ENCODE measurements around the gene KRTAP10-7. TPM values are rescaled to one million over a fixed set of nuclear protein-coding genes. Genes with fewer than 3 reads are reported as not detected.

The KRTAP10-7 gene
- total and polyA plus RNA-seq, 9 of the 15 experiments (the other 6 are each of a cell fraction or from before 2014, with no cell fraction given), result not detected

DNA sequence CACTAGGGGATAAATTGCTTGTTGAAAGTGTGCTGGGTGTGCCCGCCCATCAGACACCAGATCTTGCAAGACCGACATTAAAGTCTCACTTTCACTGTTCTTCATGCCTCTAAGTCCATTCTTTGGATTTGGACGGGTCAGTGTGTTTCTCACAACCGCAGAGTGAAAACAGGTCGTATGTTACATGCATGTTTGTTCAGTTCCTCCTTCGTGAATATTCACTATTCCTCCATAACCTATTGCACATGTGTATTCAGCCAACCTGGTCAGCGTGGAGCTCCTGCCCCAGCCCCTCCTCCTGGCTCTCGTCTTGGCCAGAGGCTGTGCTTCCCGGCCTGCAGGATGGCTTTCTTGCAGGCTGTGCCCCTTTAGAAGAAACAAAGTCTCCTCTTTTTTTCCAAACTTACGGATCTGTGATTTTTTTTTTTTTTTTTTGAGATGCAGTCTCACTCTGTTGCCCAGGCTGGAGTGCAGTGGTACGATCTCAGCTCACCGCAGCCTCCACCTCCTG is 5.9 kb upstream of the KRTAP10-7 start (continued):
- no peak for TF ChIP-seq ILK (tag; IDR thresholded peaks at IDR 0.05; ENCODE audit: borderline replicate concordance, low read depth)
- TF ChIP-seq, protein P1, sequence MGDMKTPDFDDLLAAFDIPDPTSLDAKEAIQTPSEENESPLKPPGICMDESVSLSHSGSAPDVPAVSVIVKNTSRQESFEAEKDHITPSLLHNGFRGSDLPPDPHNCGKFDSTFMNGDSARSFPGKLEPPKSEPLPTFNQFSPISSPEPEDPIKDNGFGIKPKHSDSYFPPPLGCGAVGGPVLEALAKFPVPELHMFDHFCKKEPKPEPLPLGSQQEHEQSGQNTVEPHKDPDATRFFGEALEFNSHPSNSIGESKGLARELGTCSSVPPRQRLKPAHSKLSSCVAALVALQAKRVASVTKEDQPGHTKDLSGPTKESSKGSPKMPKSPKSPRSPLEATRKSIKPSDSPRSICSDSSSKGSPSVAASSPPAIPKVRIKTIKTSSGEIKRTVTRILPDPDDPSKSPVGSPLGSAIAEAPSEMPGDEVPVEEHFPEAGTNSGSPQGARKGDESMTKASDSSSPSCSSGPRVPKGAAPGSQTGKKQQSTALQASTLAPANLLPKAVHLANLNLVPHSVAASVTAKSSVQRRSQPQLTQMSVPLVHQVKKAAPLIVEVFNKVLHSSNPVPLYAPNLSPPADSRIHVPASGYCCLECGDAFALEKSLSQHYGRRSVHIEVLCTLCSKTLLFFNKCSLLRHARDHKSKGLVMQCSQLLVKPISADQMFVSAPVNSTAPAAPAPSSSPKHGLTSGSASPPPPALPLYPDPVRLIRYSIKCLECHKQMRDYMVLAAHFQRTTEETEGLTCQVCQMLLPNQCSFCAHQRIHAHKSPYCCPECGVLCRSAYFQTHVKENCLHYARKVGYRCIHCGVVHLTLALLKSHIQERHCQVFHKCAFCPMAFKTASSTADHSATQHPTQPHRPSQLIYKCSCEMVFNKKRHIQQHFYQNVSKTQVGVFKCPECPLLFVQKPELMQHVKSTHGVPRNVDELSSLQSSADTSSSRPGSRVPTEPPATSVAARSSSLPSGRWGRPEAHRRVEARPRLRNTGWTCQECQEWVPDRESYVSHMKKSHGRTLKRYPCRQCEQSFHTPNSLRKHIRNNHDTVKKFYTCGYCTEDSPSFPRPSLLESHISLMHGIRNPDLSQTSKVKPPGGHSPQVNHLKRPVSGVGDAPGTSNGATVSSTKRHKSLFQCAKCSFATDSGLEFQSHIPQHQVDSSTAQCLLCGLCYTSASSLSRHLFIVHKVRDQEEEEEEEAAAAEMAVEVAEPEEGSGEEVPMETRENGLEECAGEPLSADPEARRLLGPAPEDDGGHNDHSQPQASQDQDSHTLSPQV (IDR thresholded peaks at IDR 0.05), result peak; percentile 10; the same call in 1 of the 2 replicates
- peak; percentile 67; the same call in 1 of the 2 replicates for TF ChIP-seq GTF2A2 (tag; IDR thresholded peaks at IDR 0.05)
- TF ChIP-seq, protein P2, sequence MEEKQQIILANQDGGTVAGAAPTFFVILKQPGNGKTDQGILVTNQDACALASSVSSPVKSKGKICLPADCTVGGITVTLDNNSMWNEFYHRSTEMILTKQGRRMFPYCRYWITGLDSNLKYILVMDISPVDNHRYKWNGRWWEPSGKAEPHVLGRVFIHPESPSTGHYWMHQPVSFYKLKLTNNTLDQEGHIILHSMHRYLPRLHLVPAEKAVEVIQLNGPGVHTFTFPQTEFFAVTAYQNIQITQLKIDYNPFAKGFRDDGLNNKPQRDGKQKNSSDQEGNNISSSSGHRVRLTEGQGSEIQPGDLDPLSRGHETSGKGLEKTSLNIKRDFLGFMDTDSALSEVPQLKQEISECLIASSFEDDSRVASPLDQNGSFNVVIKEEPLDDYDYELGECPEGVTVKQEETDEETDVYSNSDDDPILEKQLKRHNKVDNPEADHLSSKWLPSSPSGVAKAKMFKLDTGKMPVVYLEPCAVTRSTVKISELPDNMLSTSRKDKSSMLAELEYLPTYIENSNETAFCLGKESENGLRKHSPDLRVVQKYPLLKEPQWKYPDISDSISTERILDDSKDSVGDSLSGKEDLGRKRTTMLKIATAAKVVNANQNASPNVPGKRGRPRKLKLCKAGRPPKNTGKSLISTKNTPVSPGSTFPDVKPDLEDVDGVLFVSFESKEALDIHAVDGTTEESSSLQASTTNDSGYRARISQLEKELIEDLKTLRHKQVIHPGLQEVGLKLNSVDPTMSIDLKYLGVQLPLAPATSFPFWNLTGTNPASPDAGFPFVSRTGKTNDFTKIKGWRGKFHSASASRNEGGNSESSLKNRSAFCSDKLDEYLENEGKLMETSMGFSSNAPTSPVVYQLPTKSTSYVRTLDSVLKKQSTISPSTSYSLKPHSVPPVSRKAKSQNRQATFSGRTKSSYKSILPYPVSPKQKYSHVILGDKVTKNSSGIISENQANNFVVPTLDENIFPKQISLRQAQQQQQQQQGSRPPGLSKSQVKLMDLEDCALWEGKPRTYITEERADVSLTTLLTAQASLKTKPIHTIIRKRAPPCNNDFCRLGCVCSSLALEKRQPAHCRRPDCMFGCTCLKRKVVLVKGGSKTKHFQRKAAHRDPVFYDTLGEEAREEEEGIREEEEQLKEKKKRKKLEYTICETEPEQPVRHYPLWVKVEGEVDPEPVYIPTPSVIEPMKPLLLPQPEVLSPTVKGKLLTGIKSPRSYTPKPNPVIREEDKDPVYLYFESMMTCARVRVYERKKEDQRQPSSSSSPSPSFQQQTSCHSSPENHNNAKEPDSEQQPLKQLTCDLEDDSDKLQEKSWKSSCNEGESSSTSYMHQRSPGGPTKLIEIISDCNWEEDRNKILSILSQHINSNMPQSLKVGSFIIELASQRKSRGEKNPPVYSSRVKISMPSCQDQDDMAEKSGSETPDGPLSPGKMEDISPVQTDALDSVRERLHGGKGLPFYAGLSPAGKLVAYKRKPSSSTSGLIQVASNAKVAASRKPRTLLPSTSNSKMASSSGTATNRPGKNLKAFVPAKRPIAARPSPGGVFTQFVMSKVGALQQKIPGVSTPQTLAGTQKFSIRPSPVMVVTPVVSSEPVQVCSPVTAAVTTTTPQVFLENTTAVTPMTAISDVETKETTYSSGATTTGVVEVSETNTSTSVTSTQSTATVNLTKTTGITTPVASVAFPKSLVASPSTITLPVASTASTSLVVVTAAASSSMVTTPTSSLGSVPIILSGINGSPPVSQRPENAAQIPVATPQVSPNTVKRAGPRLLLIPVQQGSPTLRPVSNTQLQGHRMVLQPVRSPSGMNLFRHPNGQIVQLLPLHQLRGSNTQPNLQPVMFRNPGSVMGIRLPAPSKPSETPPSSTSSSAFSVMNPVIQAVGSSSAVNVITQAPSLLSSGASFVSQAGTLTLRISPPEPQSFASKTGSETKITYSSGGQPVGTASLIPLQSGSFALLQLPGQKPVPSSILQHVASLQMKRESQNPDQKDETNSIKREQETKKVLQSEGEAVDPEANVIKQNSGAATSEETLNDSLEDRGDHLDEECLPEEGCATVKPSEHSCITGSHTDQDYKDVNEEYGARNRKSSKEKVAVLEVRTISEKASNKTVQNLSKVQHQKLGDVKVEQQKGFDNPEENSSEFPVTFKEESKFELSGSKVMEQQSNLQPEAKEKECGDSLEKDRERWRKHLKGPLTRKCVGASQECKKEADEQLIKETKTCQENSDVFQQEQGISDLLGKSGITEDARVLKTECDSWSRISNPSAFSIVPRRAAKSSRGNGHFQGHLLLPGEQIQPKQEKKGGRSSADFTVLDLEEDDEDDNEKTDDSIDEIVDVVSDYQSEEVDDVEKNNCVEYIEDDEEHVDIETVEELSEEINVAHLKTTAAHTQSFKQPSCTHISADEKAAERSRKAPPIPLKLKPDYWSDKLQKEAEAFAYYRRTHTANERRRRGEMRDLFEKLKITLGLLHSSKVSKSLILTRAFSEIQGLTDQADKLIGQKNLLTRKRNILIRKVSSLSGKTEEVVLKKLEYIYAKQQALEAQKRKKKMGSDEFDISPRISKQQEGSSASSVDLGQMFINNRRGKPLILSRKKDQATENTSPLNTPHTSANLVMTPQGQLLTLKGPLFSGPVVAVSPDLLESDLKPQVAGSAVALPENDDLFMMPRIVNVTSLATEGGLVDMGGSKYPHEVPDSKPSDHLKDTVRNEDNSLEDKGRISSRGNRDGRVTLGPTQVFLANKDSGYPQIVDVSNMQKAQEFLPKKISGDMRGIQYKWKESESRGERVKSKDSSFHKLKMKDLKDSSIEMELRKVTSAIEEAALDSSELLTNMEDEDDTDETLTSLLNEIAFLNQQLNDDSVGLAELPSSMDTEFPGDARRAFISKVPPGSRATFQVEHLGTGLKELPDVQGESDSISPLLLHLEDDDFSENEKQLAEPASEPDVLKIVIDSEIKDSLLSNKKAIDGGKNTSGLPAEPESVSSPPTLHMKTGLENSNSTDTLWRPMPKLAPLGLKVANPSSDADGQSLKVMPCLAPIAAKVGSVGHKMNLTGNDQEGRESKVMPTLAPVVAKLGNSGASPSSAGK (IDR thresholded peaks at IDR 0.05), result peak; percentile 16; the same call in 1 of the 2 replicates
- TF ChIP-seq, protein P3, sequence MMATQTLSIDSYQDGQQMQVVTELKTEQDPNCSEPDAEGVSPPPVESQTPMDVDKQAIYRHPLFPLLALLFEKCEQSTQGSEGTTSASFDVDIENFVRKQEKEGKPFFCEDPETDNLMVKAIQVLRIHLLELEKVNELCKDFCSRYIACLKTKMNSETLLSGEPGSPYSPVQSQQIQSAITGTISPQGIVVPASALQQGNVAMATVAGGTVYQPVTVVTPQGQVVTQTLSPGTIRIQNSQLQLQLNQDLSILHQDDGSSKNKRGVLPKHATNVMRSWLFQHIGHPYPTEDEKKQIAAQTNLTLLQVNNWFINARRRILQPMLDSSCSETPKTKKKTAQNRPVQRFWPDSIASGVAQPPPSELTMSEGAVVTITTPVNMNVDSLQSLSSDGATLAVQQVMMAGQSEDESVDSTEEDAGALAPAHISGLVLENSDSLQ (IDR thresholded peaks at IDR 0.05), result 0 out of 2 replicates have a peak, but pooled peaks have one; percentile 6
- no peak for TF ChIP-seq CXXC5 (CRISPR knock-in tag; IDR thresholded peaks at IDR 0.05)
